ENCODE data around the gene PRR19.

The PRR19 gene

GRCh38 chr19:42268142-42268703, 33.7 kb upstream of the PRR19 start:
- no peaks in the 10 kb centered on the region for H3F3A ChIP-seq (ENCODE audit: insufficient read depth)
- H3K27ac ChIP-seq (ENCODE audit: low read depth, low read length), result peak overlapping the region; percentile 80
- no peak for TF ChIP-seq EZH2phosphoT487 (conservative IDR thresholded peaks at IDR 0.05; ENCODE audit: low read length)
- no peak for TF ChIP-seq CTCF (IDR thresholded peaks at IDR 0.05; ENCODE audit: insufficient read depth, low read length, poor library complexity, severe bottlenecking)
- H3K4me2 ChIP-seq (ENCODE audit: low read depth, low read length, poor library complexity, severe bottlenecking), result peak overlapping the region; percentile 90
- H3K79me2 ChIP-seq (ENCODE audit: insufficient read depth, low read length), result peaks cover 11% of the 10 kb centered on the region; the same call in 1 of the 2 replicates
- H3K9ac ChIP-seq (ENCODE audit: low read length), result peak overlapping the region; percentile 61
- H3K27me3 ChIP-seq (ENCODE audit: low read length), result no peaks in the 10 kb centered on the region
- H2AFZ ChIP-seq (ENCODE audit: low read depth, low read length, severe bottlenecking), result peak overlapping the region; percentile 91
- no peaks in the 10 kb centered on the region for H3K9me2 ChIP-seq (replicated peaks; ENCODE audit: insufficient read depth, low read length)
- no peaks in the 10 kb centered on the region for H3K9me3 ChIP-seq (ENCODE audit: insufficient read depth, low read length)
- H4K20me1 ChIP-seq (ENCODE audit: low read depth, low read length), result no peaks in the 10 kb centered on the region
- H3K36me3 ChIP-seq (ENCODE audit: low read length), result no peaks in the 10 kb centered on the region
- H3K4me3 ChIP-seq (ENCODE audit: insufficient read depth, low read length, poor library complexity, severe bottlenecking), result peak overlapping the region; percentile 67

GRCh38 chr19:42268704-42269477, 33.0 kb upstream of the PRR19 start, which contains the start of gene CIC:
CIC (plus strand) TSS chr19:42269252; CDS start chr19:42271784, 2,532 bp downstream.
- no peaks in the 10 kb centered on the region for H3F3A ChIP-seq (ENCODE audit: insufficient read depth)
- no peaks in the 10 kb centered on the region for H3K36me3 ChIP-seq (ENCODE audit: low read length)
- peak within 1 kb of the TSS; percentile 80 for H3K27ac ChIP-seq (ENCODE audit: low read depth, low read length)
- H4K20me1 ChIP-seq (ENCODE audit: low read depth, low read length), result no peaks in the 10 kb centered on the region
- H3K9me3 ChIP-seq (ENCODE audit: insufficient read depth, low read length), result no peaks in the 10 kb centered on the region
- H3K9me2 ChIP-seq (replicated peaks; ENCODE audit: insufficient read depth, low read length), result no peaks in the 10 kb centered on the region
- H3K9ac ChIP-seq (ENCODE audit: low read length), result peak within 1 kb of the TSS; percentile 68
- peak within 1 kb of the TSS; percentile 67 for H3K4me3 ChIP-seq (ENCODE audit: insufficient read depth, low read length, poor library complexity, severe bottlenecking)
- peak within 1 kb of the TSS; percentile 90 for H3K4me2 ChIP-seq (ENCODE audit: low read depth, low read length, poor library complexity, severe bottlenecking)
- H3K79me2 ChIP-seq (ENCODE audit: insufficient read depth, low read length), result peaks cover 11% of the 10 kb centered on the region; the same call in 1 of the 2 replicates
- no peaks in the 10 kb centered on the region for H3K27me3 ChIP-seq (ENCODE audit: low read length)
- H2AFZ ChIP-seq (ENCODE audit: low read depth, low read length, severe bottlenecking), result peak within 1 kb of the TSS; percentile 91
- TF ChIP-seq EZH2phosphoT487 (conservative IDR thresholded peaks at IDR 0.05; ENCODE audit: low read length) (no peak), CTCF (IDR thresholded peaks at IDR 0.05; ENCODE audit: insufficient read depth, low read length, poor library complexity, severe bottlenecking) (no peak)

GRCh38 chr19:42269478-42270345, 32.2 kb upstream of the PRR19 start:
- H3K9me3 ChIP-seq (ENCODE audit: insufficient read depth, low read length), result no peaks in the 10 kb centered on the region
- H3K27me3 ChIP-seq (ENCODE audit: low read length), result no peaks in the 10 kb centered on the region
- H2AFZ ChIP-seq (ENCODE audit: low read depth, low read length, severe bottlenecking), result no peak overlapping the region
- H3K4me3 ChIP-seq (ENCODE audit: insufficient read depth, low read length, poor library complexity, severe bottlenecking), result peak overlapping the region; percentile 65
- no peaks in the 10 kb centered on the region for H4K20me1 ChIP-seq (ENCODE audit: low read depth, low read length)
- no peaks in the 10 kb centered on the region for H3K36me3 ChIP-seq (ENCODE audit: low read length)
- peak overlapping the region; percentile 80 for H3K27ac ChIP-seq (ENCODE audit: low read depth, low read length)
- no peak for TF ChIP-seq EZH2phosphoT487 (conservative IDR thresholded peaks at IDR 0.05; ENCODE audit: low read length)
- TF ChIP-seq CTCF (IDR thresholded peaks at IDR 0.05; ENCODE audit: insufficient read depth, low read length, poor library complexity, severe bottlenecking), result no peak
- H3K9ac ChIP-seq (ENCODE audit: low read length), result peak overlapping the region; percentile 68
- peaks cover 11% of the 10 kb centered on the region; the same call in 1 of the 2 replicates for H3K79me2 ChIP-seq (ENCODE audit: insufficient read depth, low read length)
- peak overlapping the region; percentile 84 for H3K4me2 ChIP-seq (ENCODE audit: low read depth, low read length, poor library complexity, severe bottlenecking)
- H3F3A ChIP-seq (ENCODE audit: insufficient read depth), result no peaks in the 10 kb centered on the region
- H3K9me2 ChIP-seq (replicated peaks; ENCODE audit: insufficient read depth, low read length), result no peaks in the 10 kb centered on the region

Measured in SU-DHL-6 (cell line).